B cell (primary cell): ENCODE data around the gene TERB1. TPM values are rescaled to one million over a fixed set of nuclear protein-coding genes. Genes with fewer than 3 reads are reported as not detected.

Experiments used
- ATAC-seq: fragments of 200-7000 bp; cut with Tn5 transposase; one replicate; pipeline ENCODE4 v1.10.0; 2021; ENCODE audit warnings: low read depth, mild to moderate bottlenecking, moderate number of reproducible peaks, moderate library complexity
- CTCF ChIA-PET: fragments of 350-600 bp; sonication (Branson Sonifier 250); formaldehyde crosslinking; loops from one replicate; lab custom pipeline; 2021; ENCODE audit warnings: antibody characterized with exemption, inconsistent platforms; lab: Charles Lee
- POLR2A ChIA-PET: fragments of 350-600 bp; sonication (Branson Sonifier 250); formaldehyde crosslinking; loops from one replicate; lab custom pipeline; 2021; ENCODE audit warnings: antibody characterized with exemption; lab: Charles Lee
- DNase-seq: peaks from one replicate; pipeline ENCODE4 v3.0.0; 2013
- H2AFZ ChIP-seq: 2 replicates; pipeline ENCODE4 v1.6.1; 2012; ENCODE audit warnings: mild to moderate bottlenecking, low read depth, low read length; ENCODE audit not compliant: insufficient read depth, poor library complexity, severe bottlenecking
- H3K27ac ChIP-seq, 2 donors: 1 replicate in 1 of 2; 2 replicates in 1 of 2; pipeline ENCODE4 v1.5.1; 2012 to 2013; ENCODE audit warnings: low read length in 2 of 2, mild to moderate bottlenecking in 2 of 2, moderate library complexity in 1 of 2
- H3K27me3 ChIP-seq, 4 experiments: fragments of 200-600 bp in 1 of 4; sonication (generic) in 1 of 4; replicated peaks in 1 of 4; 1 replicate in 2 of 4; 2 replicates in 2 of 4; pipeline versions ENCODE4 v1.6.1 to v1.7.0; 2013 to 2016; ENCODE audit warnings: low read length in 3 of 4, mild to moderate bottlenecking in 2 of 4, mixed read lengths in 1 of 4, moderate library complexity in 1 of 4; ENCODE audit not compliant: insufficient read depth in 4 of 4, control insufficient read depth in 3 of 4; ENCODE audit errors: control extremely low read depth in 1 of 4
- H3K36me3 ChIP-seq, 2 experiments: replicated peaks in 1 of 2; 1 replicate in 1 of 2; 2 replicates in 1 of 2; pipeline versions ENCODE4 v1.6.1 to v1.7.1; 2013; ENCODE audit warnings: low read length in 1 of 2; ENCODE audit not compliant: insufficient read depth in 2 of 2, control insufficient read depth in 1 of 2; ENCODE audit errors: control extremely low read depth in 1 of 2, extremely low read depth in 1 of 2
- H3K4me1 ChIP-seq, 2 donors: fragments of 200-600 bp in 1 of 2; sonication (generic) in 1 of 2; 1 replicate in 1 of 2; 2 replicates in 1 of 2; pipeline versions ENCODE4 v1.5.1 to v1.6.1; 2013 to 2017; ENCODE audit warnings: low read length in 2 of 2; ENCODE audit not compliant: control insufficient read depth in 2 of 2, insufficient read depth in 2 of 2
- H3K4me2 ChIP-seq: replicated peaks from 2 replicates; pipeline ENCODE3; 2012; ENCODE audit warnings: mild to moderate bottlenecking, low read depth, low read length; ENCODE audit not compliant: poor library complexity, severe bottlenecking
- H3K4me3 ChIP-seq, 5 experiments: fragments of 200-600 bp in 1 of 5; sonication (generic) in 1 of 5; 1 replicate in 3 of 5; 2 replicates in 2 of 5; pipeline versions ENCODE4 v1.5.1 to v1.7.0; 2011 to 2016; ENCODE audit warnings: low read length in 4 of 5, mild to moderate bottlenecking in 4 of 5, low read depth in 2 of 5, control low read depth in 1 of 5, moderate library complexity in 1 of 5; ENCODE audit not compliant: insufficient read depth in 1 of 5; ENCODE audit errors: control extremely low read depth in 1 of 5, extremely low read depth in 1 of 5
- H3K79me2 ChIP-seq: fragments of 200-600 bp; sonication (generic); one replicate; pipeline ENCODE4 v1.6.0; 2016; ENCODE audit warnings: low read length; ENCODE audit not compliant: control insufficient read depth, insufficient read depth
- H3K9ac ChIP-seq: fragments of 200-600 bp; sonication (generic); 2 replicates; pipeline ENCODE4 v1.6.1; 2017; ENCODE audit warnings: mild to moderate bottlenecking, low read length, moderate library complexity
- H3K9me3 ChIP-seq, 3 donors: one replicate each; pipeline versions ENCODE4 v1.6.1 to v1.7.1; 2013; ENCODE audit warnings: low read length in 2 of 3; ENCODE audit not compliant: control insufficient read depth in 2 of 3, insufficient read depth in 1 of 3; ENCODE audit errors: control extremely low read depth in 1 of 3
- H4K20me1 ChIP-seq: 2 replicates; pipeline ENCODE4 v1.6.0; 2012; ENCODE audit warnings: mild to moderate bottlenecking, low read length; ENCODE audit not compliant: insufficient read depth, control insufficient read depth, poor library complexity, severe bottlenecking
- H3K27ac Mint-ChIP-seq: one replicate; pipeline ENCODE4 v1.8.0; 2021; ENCODE audit warnings: mixed read lengths
- H3K27me3 Mint-ChIP-seq: one replicate; pipeline ENCODE4 v1.8.0; 2021; ENCODE audit warnings: mixed read lengths
- H3K4me1 Mint-ChIP-seq: one replicate; pipeline ENCODE4 v1.8.0; 2021; ENCODE audit warnings: mixed read lengths
- H3K4me3 Mint-ChIP-seq: one replicate; pipeline ENCODE4 v1.8.0; 2021; ENCODE audit warnings: mixed read lengths
- H3K9me3 Mint-ChIP-seq: one replicate; pipeline ENCODE4 v1.8.0; 2022; ENCODE audit warnings: mixed read lengths; ENCODE audit not compliant: insufficient read depth
- CTCF ChIP-seq: fragments of 200-600 bp; IDR thresholded peaks from one replicate; pipeline ENCODE4 v1.8.0; 2022; ENCODE audit warnings: antibody characterized with exemption, mild to moderate bottlenecking
- EZH2 ChIP-seq: IDR thresholded peaks from 2 replicates; pipeline ENCODE4 v1.6.1; 2012; ENCODE audit warnings: borderline replicate concordance, low read depth, mild to moderate bottlenecking, moderate library complexity, low read length; ENCODE audit not compliant: insufficient read depth, poor library complexity, severe bottlenecking
- WGBS: methylation state at CpG from one replicate; pipeline ENCODE4 v1.1.5; 2013; ENCODE audit warnings: missing lambda C conversion rate; ENCODE audit not compliant: insufficient coverage; 5-methylcytosine and 5-hydroxymethylcytosine counted together
- intact Hi-C: fragments of 100-400 bp; cut with micrococcal nuclease; formaldehyde crosslinking; loops from one replicate; pipeline ENCODE4 v1.10.0; 2022
- polyA plus RNA-seq: library from polyadenylated mRNA; depleted of rRNA; stranded (reverse); fragments of >200 nt; gene quantifications from 2 replicates; pipeline ENCODE4 v1.2.3, GENCODE V29; 2012
- total RNA-seq, 2 donors: library from RNA; stranded (reverse); fragments of 120-200 nt in 1 of 2; gene quantifications; 1 replicate in 1 of 2; 2 replicates in 1 of 2; pipeline versions ENCODE4 v1.2.3 to v1.2.4, GENCODE V29; 2013 to 2022

TERB1 gene
- total and polyA plus RNA-seq, 2 donors (not counting 1 experiment from before 2014, with no cell fraction given): 0.71 TPM; not detected in 1

DNA sequence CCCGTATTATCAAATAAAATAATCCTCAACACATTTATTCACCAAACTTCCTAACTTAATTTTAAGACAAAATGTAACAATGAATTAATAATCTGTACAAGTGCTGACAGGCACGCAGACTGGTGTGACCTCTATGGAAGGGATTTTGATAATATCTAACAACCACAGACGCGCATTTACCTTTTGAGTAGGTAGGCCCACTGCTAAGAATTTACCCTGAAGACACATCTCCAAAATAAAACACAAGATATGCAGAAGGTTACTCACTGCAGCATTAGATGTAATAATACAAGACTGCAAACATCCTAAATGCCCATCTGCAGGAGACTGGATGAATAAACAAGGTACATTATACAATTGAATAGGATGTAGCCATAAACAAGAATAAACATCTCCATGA, 82.1 kb downstream of the TERB1 start:
- Mint-ChIP-seq H3K4me3 (no peak overlapping the region), H3K27ac (no peak overlapping the region), H3K4me1 (no peaks in the 10 kb centered on the region), H3K27me3 (no peaks in the 10 kb centered on the region), H3K9me3 (no peaks in the 10 kb centered on the region)
- ATAC-seq (no peak), DNase-seq (no peak)
- Histone ChIP-seq H3K9ac (no peak overlapping the region), H3K79me2 (no peaks in the 10 kb centered on the region), H3K9me3 (no peaks in the 10 kb centered on the region), H4K20me1 (no peaks in the 10 kb centered on the region), H3K4me3 (no peak overlapping the region), H3K27ac (no peak overlapping the region), H3K36me3 (peaks cover 7 to 18% of the 10 kb centered on the region in 2 experiments), H2AFZ (no peak overlapping the region), H3K4me1 (no peaks in the 10 kb centered on the region), H3K4me2 (no peak overlapping the region), H3K27me3 (no peaks in the 10 kb centered on the region)
- WGBS: no CpG with 5 or more reads among the region's 4 CpGs
- ChIA-PET POLR2A (no interaction called here), CTCF (no interaction called here)
- TF ChIP-seq EZH2 (no peak), CTCF (no peak)
- intact Hi-C loops: no loop called here

- Mint-ChIP-seq H3K27me3 (peaks cover 2% of the 10 kb centered on the region), H3K4me1 (no peaks in the 10 kb centered on the region), H3K27ac (no peak overlapping the region), H3K9me3 (no peaks in the 10 kb centered on the region), H3K4me3 (no peak overlapping the region)
- H3K4me1 ChIP-seq: no peaks in the 10 kb centered on the region
- CTCF ChIA-PET: no interaction called here
- peaks cover 3 to 5% of the 10 kb centered on the region in 2 experiments for H3K36me3 ChIP-seq
- H3K27me3 ChIP-seq: no peaks in the 10 kb centered on the region
- no peak overlapping the region for H3K27ac ChIP-seq
- POLR2A ChIA-PET: no interaction called here
- ATAC-seq (no peak), DNase-seq (no peak)
- H3K4me3 ChIP-seq: no peak overlapping the region
- no peak overlapping the region for H3K4me2 ChIP-seq
- intact Hi-C loops: no loop called here
- no CpG with 5 or more reads among the region's 4 CpGs for whole genome bisulfite sequencing
- TF ChIP-seq CTCF (no peak), EZH2 (no peak)
- H2AFZ ChIP-seq: no peak overlapping the region
- no peak overlapping the region for H3K9ac ChIP-seq
- no peaks in the 10 kb centered on the region for H3K9me3 ChIP-seq
- no peaks in the 10 kb centered on the region for H4K20me1 ChIP-seq
- no peaks in the 10 kb centered on the region for H3K79me2 ChIP-seq
Measured at GRCh38 chr16:66717776-66718175, 83.6 kb downstream of the TERB1 start.
